Naive B cell (primary cell): ENCODE results near the gene SLC15A3. TPM values are rescaled to one million over a fixed set of nuclear protein-coding genes. Genes with fewer than 3 reads are reported as not detected.
A peak's percentile ranks its signal among the peaks of the same experiment; 100 is the strongest.
"Not testable (repeated sequence)": the region's sequence is repeated elsewhere in the genome, so short reads cannot be mapped to it uniquely, and the experiment has no call there.

Experiments used
- ATAC-seq, 2 donors: fragments of 150-1000 bp; cut with Tn5 transposase; 2 replicates each; pipeline ENCODE4 v1.10.0; 2021; ENCODE audit warnings: low read depth in 2 of 2, mild to moderate bottlenecking in 2 of 2, moderate library complexity in 2 of 2
- DNase-seq: peaks from one replicate; pipeline ENCODE4 v3.0.0; 2022
- H3K27ac Mint-ChIP-seq, 6 donors: one replicate each; pipeline ENCODE4 v1.8.0; 2020 to 2022; ENCODE audit warnings: mild to moderate bottlenecking in 6 of 6, mixed read lengths in 6 of 6, moderate library complexity in 5 of 6, inconsistent platforms in 2 of 6
- H3K27me3 Mint-ChIP-seq, 3 donors: one replicate each; pipeline ENCODE4 v1.8.0; 2021 to 2022; ENCODE audit warnings: mixed read lengths in 3 of 3, mild to moderate bottlenecking in 1 of 3
- H3K36me3 Mint-ChIP-seq, 2 donors: one replicate each; pipeline ENCODE4 v1.8.0; 2020 to 2022; ENCODE audit warnings: mixed read lengths in 2 of 2, inconsistent platforms in 1 of 2, mild to moderate bottlenecking in 1 of 2
- H3K4me1 Mint-ChIP-seq, 3 donors: one replicate each; pipeline ENCODE4 v1.8.0; 2020 to 2022; ENCODE audit warnings: mixed read lengths in 3 of 3, inconsistent platforms in 1 of 3, mild to moderate bottlenecking in 1 of 3, moderate library complexity in 1 of 3
- H3K4me3 Mint-ChIP-seq, 8 donors: one replicate each; pipeline ENCODE4 v1.8.0; 2020 to 2022; ENCODE audit warnings: mild to moderate bottlenecking in 8 of 8, mixed read lengths in 8 of 8, moderate library complexity in 8 of 8, inconsistent platforms in 2 of 8
- H3K9me3 Mint-ChIP-seq, 7 donors: one replicate each; pipeline ENCODE4 v1.8.0; 2020 to 2022; ENCODE audit warnings: mixed read lengths in 7 of 7, mild to moderate bottlenecking in 5 of 7, inconsistent platforms in 2 of 7, moderate library complexity in 1 of 7
- polyA plus RNA-seq, 6 donors: library from polyadenylated mRNA; unstranded; fragments of 300-500 nt; fragmentation: Illumina TruSeq; gene quantifications; one replicate each; pipeline ENCODE4 v1.2.3, GENCODE V29; 2021; ENCODE audit warnings: low read depth in 6 of 6

The SLC15A3 gene
- polyA plus RNA-seq, 6 donors from 2014 or later, result 7.0 to 18.1 (median 15.9) TPM

DNA sequence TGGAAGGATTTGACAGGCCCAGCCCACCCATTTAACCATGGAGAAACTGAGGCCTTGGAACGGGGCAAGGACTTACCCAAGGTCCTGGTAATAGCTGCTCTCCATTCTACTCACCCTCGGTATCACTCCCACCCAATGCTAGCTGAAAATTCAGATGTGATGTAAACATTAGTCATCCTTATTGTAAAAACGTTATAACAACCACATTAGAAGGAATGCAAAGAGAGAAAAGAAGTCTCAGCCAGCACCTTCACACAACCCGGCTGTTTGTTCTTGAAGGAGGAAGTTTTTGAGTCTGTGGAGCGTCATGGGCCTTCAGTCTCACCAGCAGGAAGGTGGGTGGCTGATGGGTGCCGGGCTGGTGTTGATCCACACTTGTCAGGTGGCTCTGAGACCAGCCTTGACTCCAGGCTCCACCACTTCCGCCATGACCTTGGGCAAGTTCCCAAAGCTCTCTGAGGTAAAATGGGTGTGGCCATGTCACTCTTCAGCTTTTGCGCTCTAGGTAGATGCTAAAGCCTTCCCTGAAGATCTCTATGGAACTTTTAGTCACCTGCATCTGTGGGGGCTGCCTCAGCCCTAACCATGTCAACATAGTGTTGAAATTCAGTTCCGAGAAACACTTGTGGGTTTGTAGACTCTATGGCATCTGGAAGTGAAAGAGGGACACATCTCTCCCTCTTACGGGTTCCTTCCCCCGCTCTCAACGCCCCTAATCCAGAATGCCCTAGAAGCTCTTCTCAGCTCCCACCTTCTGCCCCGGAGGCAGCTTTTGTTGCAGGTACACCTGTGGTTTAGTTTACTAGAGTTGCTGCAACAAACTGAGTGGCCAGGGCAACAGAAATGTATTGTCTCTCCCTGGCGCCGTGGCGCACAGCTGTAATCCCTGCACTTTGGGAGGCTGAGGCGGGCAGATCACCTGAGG lies 34.3 kb upstream of the SLC15A3 start:
- ATAC-seq (peak; percentile 83 to 86), DNase-seq (peak; percentile 53)
- Mint-ChIP-seq H3K4me3 (peak overlapping the region in 7 of 8 donors; percentile 32 to 82 (median 60)), H3K27me3 (no peaks in the 10 kb centered on the region), H3K9me3 (no peaks in the 10 kb centered on the region), H3K27ac (peak overlapping the region; percentile 81 to 91 (median 87)), H3K36me3 (no peaks in the 10 kb centered on the region), H3K4me1 (peaks cover 35 to 75% (median 36%) of the 10 kb centered on the region in 3 donors)

DNA sequence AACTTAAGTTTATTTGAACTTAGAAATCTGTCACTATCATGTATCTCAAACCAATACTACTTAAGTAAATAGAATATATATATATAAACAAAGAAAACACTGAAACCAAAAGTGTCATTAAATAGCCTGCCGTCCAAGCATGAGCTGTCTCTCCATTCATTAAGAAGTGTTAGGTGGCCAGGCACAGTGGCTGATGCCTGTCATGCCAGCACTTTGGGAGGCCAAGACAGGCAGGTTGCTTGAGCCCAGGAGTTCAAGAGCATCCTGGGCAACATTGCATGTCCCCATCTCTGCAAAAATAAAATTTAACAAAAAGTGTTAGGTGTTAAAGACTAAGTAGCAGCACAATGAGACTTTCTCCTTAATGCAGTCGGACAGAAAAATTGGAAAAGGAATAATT lies 33.5 kb upstream of the SLC15A3 start:
- Mint-ChIP-seq H3K36me3 (no peaks in the 10 kb centered on the region), H3K4me3 (peak overlapping the region in 1 of 8 donors; percentile 82), H3K9me3 (no peaks in the 10 kb centered on the region), H3K27me3 (no peaks in the 10 kb centered on the region), H3K27ac (peak overlapping the region in 2 of 6 donors; percentile 83 to 90), H3K4me1 (peaks cover 34 to 74% (median 35%) of the 10 kb centered on the region in 3 donors)
- DNase-seq (no peak), ATAC-seq (no peak)

DNA sequence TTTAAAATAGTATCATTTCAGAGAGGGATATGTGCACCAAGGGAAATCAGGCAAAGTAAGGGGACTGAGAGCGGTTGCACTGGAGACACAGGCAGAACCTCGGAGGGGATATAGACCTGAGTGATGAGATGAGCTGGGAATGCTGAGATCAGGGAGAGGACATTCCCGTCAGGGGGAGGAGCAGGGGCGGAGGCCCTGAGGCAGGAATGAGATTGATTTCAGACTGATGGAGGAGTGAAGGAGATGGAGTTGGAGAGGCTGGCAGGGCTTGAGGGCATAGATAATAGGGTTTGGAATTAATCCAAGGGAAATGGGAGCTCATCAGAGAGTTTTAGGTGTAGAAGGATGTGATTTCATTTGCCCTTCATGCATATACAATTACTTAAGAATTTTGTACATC lies 32.7 kb upstream of the SLC15A3 start:
- DNase-seq (no peak), ATAC-seq (no peak)
- Mint-ChIP-seq H3K27me3 (no peaks in the 10 kb centered on the region), H3K9me3 (no peaks in the 10 kb centered on the region), H3K36me3 (no peaks in the 10 kb centered on the region), H3K4me3 (peak overlapping the region in 3 of 8 donors; percentile 9 to 77 (median 63)), H3K27ac (peak overlapping the region in 2 of 6 donors; percentile 26 to 82), H3K4me1 (peaks cover 32 to 69% (median 35%) of the 10 kb centered on the region in 3 donors)

DNA sequence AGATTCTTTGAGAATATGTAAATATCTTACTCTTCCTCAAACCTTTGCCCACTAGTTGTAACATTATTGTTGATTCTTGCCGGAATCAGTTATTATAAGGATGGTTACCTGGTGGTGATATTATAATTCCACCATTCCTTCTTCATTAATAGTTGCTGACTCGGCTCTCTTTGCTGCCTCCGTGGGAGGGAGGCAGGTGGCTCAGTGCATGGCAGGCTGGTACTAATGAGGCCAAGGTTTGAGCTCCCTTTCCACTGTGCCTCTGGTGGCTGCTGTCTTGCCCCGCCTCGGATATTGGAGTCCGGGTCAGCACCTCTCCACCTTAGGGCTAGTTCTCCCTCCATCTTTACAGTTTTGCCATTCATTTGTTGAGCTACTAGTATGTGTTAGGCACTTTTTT lies 32.2 kb upstream of the SLC15A3 start:
- H3K4me3 Mint-ChIP-seq, result peak overlapping the region in 1 of 8 donors; percentile 1
- DNase-seq, result no peak
- no peaks in the 10 kb centered on the region for H3K36me3 Mint-ChIP-seq
- ATAC-seq, result no peak
- H3K27me3 Mint-ChIP-seq, result no peaks in the 10 kb centered on the region
- peaks cover 28 to 64% (median 30%) of the 10 kb centered on the region in 3 donors for H3K4me1 Mint-ChIP-seq
- H3K9me3 Mint-ChIP-seq, result no peaks in the 10 kb centered on the region
- peak overlapping the region in 4 of 6 donors; percentile 8 to 70 (median 32) for H3K27ac Mint-ChIP-seq

DNA sequence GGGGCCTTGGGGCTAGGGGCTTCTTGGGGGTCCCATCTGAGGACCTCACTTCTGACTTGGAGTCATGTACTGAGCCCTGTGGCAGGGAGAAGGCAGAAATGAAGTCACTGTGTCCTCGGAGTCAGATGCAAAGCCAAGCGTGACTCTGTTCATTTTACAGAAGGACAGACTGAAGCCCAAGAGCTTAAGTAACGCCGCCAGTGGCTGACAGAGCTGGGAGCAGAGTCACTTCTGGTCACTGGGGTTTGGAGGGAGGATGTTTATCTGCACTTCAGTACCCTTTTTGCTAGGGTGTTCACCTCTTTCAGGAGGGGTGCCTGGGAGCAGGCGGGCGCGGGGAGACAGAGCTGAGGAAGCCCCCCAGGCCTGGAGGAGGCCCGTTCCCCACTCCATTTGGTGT lies 30.2 kb upstream of the SLC15A3 start:
- H3K4me1 Mint-ChIP-seq, result peaks cover 27 to 61% (median 38%) of the 10 kb centered on the region in 3 donors
- no peaks in the 10 kb centered on the region for H3K36me3 Mint-ChIP-seq
- no peaks in the 10 kb centered on the region for H3K27me3 Mint-ChIP-seq
- H3K4me3 Mint-ChIP-seq, result no peak overlapping the region
- no peaks in the 10 kb centered on the region for H3K9me3 Mint-ChIP-seq
- no peak for ATAC-seq
- DNase-seq, result no peak
- peak overlapping the region in 1 of 6 donors; percentile 42 for H3K27ac Mint-ChIP-seq

DNA sequence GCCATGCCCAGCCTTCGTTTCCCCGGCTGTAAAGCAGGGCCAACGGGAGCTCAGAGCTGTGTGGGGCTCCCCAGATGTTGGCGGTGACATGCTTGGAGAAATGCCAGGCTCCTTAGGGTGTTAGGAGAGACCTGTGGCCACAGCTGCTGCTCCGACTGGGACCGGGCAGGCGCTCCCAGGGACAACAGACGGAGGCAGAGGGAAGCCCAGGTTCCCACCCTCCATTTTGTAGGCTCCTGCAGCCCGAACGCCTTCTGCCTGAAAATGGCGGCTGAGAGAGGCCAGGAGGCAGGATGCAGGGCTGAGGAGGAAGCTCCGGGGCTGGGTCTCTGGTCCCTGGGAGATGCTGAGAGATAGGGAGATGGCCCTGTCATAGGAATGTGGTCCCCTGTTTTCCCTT lies 29.5 kb upstream of the SLC15A3 start:
- ATAC-seq (no peak), DNase-seq (no peak)
- Mint-ChIP-seq H3K4me3 (no peak overlapping the region), H3K9me3 (no peaks in the 10 kb centered on the region), H3K27me3 (no peaks in the 10 kb centered on the region), H3K36me3 (no peaks in the 10 kb centered on the region), H3K27ac (peak overlapping the region in 1 of 6 donors; percentile 53), H3K4me1 (peaks cover 26 to 60% (median 33%) of the 10 kb centered on the region in 3 donors)

DNA sequence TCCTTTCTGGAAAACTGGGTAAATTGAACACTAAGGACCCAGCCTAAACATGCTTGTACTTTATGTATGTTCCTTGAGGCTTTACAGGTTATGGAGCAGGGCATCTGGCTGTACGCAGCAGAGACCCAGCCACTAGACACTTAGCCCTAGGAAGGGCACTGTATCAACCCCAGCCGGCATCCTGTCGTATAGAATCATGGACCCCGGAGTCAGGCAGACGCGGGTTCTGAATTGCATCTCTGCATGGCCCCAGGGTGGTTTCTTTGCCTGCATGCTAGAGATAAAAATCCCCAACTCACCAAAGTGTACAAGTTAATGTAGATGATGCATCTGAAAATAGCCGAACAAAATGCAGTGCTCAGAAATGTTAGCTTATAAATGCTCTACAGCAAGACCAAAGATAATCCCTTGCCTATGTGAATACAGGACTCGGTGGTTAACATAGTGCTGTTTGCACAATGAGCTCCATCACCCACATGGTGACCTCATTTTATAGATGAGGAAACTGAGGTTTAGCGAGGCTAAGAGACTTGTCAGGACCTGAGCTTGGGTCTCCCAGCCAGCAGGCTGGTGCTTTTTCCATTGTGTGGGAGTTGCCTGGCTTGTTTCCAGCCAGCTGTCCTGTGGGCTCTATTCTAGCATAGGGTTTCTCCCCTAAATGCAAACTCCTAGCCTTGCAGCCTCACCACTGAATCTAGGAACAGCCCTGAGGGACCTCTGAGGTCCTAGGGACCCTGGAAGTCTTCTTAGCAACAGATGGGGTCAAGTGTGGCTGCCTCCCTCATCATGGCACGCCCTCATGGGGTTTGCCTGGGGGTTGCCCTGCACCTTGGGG lies 26.8 kb upstream of the SLC15A3 start:
- Mint-ChIP-seq H3K4me3 (no peak overlapping the region), H3K27ac (peak overlapping the region in 1 of 6 donors; percentile 57), H3K9me3 (no peaks in the 10 kb centered on the region), H3K36me3 (no peaks in the 10 kb centered on the region), H3K4me1 (peaks cover 14 to 51% (median 33%) of the 10 kb centered on the region in 3 donors), H3K27me3 (no peaks in the 10 kb centered on the region)
- ATAC-seq (no peak), DNase-seq (no peak)

DNA sequence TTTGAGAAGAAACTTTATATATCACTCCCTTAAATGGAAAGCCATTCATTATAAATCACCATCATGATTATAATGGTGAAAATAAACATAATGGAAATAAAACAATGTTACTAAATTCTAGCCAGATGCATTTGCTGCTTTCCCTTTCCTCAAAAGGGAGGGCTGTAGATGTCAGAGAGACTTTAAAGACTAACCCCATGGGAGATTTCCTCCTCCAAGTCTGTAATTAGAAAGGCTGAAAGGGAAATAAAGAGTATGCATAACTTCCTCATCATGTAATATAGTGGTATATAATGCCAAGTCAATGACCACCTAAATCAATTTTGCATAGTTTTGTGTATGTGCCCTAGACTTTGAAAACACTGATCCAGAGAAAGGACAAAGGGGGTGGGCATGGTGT lies 25.9 kb upstream of the SLC15A3 start:
- ATAC-seq, result no peak
- no peaks in the 10 kb centered on the region for H3K36me3 Mint-ChIP-seq

DNA sequence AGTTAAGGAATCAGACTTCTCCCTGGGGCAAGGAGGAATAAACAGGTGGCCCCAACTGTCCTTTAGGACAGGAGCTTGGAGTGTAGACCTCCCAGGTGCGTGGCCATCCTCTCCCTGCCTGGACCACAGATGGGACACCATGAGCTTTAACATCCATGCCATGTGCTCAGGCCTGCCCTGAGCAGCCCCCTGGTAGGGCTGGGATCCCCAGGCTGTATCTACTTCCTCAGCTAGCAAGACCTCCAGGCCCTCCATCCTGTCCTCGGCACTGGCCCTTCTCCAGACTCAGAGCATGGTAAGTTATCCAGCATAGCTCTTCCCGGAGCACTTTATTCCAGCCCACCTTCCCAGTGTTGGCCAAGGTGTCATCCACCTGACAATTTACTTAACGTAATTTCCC lies 25.2 kb upstream of the SLC15A3 start:
- peaks cover 21 to 55% (median 33%) of the 10 kb centered on the region in 3 donors for H3K4me1 Mint-ChIP-seq
- DNase-seq (no peak), ATAC-seq (no peak)
- peak overlapping the region in 3 of 6 donors; percentile 16 to 96 (median 75) for H3K27ac Mint-ChIP-seq
- H3K27me3 Mint-ChIP-seq, result no peaks in the 10 kb centered on the region
- H3K9me3 Mint-ChIP-seq, result no peaks in the 10 kb centered on the region
- H3K4me3 Mint-ChIP-seq, result peak overlapping the region in 3 of 8 donors; percentile 45 to 77 (median 49)
- no peaks in the 10 kb centered on the region for H3K36me3 Mint-ChIP-seq

More for the DNA sequence above, 25.9 kb upstream of the SLC15A3 start:
- Mint-ChIP-seq H3K27ac (peak overlapping the region in 4 of 6 donors; percentile 16 to 96 (median 80)), H3K27me3 (no peaks in the 10 kb centered on the region), H3K9me3 (no peaks in the 10 kb centered on the region), H3K4me1 (peaks cover 15 to 53% (median 27%) of the 10 kb centered on the region in 3 donors), H3K4me3 (peak overlapping the region in 3 of 8 donors; percentile 49 to 77 (median 55))
- no peak for DNase-seq

DNA sequence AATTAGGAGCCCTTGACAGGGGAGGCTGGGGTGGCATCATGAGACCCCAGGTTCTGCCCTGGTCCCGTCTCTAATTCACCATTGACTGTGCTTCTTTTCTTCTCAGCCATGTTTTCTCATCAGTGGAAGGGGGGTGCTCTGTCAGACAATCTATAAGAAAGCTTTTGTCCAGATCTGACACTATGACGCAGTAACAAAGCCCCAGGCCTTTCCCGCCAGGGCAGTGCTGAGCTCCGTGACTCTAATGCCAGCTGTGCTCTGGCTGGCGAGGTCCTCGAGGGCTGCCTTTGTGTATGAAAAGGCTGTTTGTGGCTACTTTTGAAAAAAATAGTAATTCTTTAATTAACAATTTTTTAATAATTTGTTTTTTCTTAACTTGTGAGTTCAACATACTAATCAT lies 22.8 kb upstream of the SLC15A3 start:
- Mint-ChIP-seq H3K36me3 (no peaks in the 10 kb centered on the region), H3K27ac (peak overlapping the region in 1 of 6 donors; percentile 56), H3K27me3 (no peaks in the 10 kb centered on the region), H3K9me3 (no peaks in the 10 kb centered on the region), H3K4me1 (peaks cover 39 to 72% (median 55%) of the 10 kb centered on the region in 3 donors), H3K4me3 (peak overlapping the region in 2 of 8 donors; percentile 39 to 41)
- no peak for ATAC-seq
- DNase-seq, result no peak

DNA sequence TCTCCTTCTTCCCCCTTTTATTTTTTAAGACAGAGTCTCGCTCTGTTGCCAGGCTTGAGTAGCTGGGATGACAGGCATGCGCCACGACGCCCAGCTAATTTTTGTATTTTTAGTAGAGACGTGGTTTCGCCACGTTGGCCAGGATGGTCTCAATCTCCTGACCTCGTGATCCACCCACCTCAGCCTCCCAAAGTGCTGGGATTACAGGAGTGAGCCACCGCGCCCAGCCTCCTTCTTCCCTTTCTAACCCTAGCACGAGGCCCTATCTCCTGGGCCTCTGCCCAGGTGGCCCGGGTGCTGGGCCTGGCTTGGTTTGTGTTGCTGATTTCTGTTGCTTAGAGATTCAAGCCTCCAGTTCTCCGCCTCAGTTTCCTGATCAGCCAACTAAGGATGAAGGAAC lies 22.3 kb upstream of the SLC15A3 start:
- not testable (repeated sequence) for H3K36me3 Mint-ChIP-seq, H3K9me3 Mint-ChIP-seq, H3K27me3 Mint-ChIP-seq, ATAC-seq, DNase-seq
- H3K4me3 Mint-ChIP-seq, result peak overlapping the region in 4 of 8 donors; percentile 39 to 59 (median 47)
- H3K27ac Mint-ChIP-seq, result peak overlapping the region in 3 of 6 donors; percentile 40 to 93 (median 56)
- peaks cover 39 to 72% (median 55%) of the 10 kb centered on the region in 3 donors for H3K4me1 Mint-ChIP-seq

DNA sequence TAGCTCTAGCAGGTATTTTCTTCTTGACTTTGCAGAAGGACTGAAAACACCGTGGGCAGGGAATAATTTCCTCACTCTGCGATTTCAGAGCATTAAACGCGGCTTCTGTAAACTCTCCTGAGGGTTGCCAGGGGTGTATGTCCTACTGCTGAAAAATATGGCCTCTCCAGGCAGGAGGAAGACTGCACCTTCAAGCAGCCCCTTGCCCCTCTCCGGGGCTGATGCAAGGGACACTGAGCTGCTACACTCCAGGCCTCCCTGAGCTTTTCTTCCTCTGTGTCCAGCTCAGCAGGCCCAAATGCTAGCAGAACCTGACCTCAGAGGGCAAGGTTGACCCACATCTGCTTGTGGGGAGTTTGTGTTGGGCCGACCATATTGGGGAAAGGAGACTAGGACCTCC lies 21.7 kb upstream of the SLC15A3 start:
- Mint-ChIP-seq H3K27ac (peak overlapping the region in 4 of 6 donors; percentile 1 to 93 (median 62)), H3K9me3 (no peaks in the 10 kb centered on the region), H3K27me3 (no peaks in the 10 kb centered on the region), H3K4me1 (peaks cover 39 to 71% (median 55%) of the 10 kb centered on the region in 3 donors), H3K4me3 (peak overlapping the region in 5 of 8 donors; percentile 51 to 89 (median 59)), H3K36me3 (no peaks in the 10 kb centered on the region)
- DNase-seq, result no peak
- no peak for ATAC-seq
